Measurements from ENCODE around the gene ARGLU1. TPM values are rescaled to one million over a fixed set of nuclear protein-coding genes. Genes with fewer than 3 reads are reported as not detected.
A peak's percentile ranks its signal among the peaks of the same experiment; 100 is the strongest.

The ARGLU1 gene
- polyA plus RNA-seq, 1 experiment, result 25.6 TPM

DNA sequence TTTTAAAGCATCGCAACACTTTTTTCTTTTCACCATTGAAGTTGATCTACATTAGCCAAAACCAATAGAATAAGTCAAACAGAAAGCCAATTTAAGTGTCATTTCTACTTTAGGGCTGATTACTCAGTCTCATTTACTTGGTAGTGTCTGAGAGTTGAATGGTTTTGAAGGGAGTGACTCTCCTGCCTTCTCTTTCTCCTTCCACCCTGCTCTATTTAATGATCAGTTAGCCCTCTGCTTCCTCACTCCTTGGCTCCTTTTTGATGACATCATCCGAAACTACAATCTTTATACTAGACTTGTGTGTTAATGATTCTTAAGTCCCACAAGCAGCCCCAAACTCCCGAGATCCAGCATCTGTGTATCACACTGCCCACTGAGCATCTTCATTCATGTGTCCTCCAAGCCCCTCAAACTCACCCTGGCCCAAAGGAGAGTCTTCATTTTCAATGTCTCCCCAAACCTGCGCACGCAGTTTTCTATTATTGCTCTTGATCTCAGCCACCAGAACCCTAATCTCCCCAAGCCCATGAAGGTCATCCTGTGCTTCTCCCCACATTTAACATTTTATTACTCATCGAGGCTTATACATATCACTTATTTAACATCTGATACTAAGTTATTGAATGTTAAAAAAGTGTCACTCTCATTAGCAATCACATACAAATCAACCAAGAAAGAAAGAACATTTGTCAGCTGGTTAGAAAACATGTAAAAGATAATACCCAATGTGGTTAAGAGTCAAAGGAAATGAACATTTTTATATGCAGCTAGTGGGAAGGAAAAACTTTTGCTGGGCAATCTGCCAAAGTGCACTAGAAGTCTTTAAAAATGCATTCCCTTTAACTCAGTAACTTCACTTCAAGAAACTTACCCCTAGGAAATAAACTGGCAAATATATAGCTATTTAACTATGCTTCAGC is 32.2 kb upstream of the ARGLU1 start:
- no peak overlapping the region for H3K4me3 ChIP-seq (ENCODE audit: low read depth, low read length)
- DNase-seq (ENCODE audit: low read depth), result peak; percentile 39
- no peaks in the 10 kb centered on the region for H3K36me3 ChIP-seq (ENCODE audit: control insufficient read depth, insufficient read depth, low read length)
- POLR2A ChIA-PET, result interaction anchor here (0.6 kb wide), 1 partner anchor 880 kb away, joined by 3 read pairs; no protein-coding TSS in a partner anchor
- H3K27me3 ChIP-seq (ENCODE audit: control insufficient read depth, insufficient read depth, low read length), result no peaks in the 10 kb centered on the region
- TF ChIP-seq CTCF (IDR thresholded peaks at IDR 0.05; ENCODE audit: insufficient read depth, low read depth, low read length), result no peak
- CTCF ChIA-PET, result interaction anchor here (1.4 to 1.5 kb wide), 3 partner anchors 10 to 20 kb away, joined by 3 to 4 read pairs (median 4); no protein-coding TSS in a partner anchor

- ChIA-PET POLR2A (no interaction called here), CTCF (interaction anchor here (0.8 kb wide), 1 partner anchor 22 kb away, joined by 3 read pairs; no protein-coding TSS in a partner anchor)
- TF ChIP-seq CTCF (IDR thresholded peaks at IDR 0.05; ENCODE audit: insufficient read depth, low read depth, low read length), result no peak
Observed at GRCh38 chr13:106597749-106598395, 29.9 kb upstream of the ARGLU1 start.

DNA sequence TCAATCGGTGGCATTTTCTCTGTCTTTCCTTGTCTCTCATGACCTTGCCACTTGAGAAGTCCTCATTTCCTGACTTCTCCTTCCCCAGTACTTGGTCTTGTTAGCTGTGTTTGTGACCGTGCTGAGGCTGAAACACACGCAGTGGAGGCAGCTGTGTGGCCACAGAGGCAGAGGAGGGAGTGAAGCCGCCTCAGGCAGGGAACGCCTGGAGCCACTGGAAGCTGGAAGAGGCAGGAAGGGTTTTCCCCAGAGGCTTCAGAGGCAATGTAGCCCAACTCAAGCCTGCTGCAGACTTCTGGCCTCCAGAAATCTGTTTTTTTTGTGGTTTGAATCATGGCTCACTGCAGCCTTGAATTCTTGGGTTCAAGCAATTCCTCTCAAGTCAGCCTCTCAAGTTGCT is 29.2 kb upstream of the ARGLU1 start:
- DNase-seq (ENCODE audit: low read depth), result no peak
- ChIA-PET CTCF (interaction anchor here (0.6 kb wide), 1 partner anchor 82 kb away, joined by 3 read pairs; no protein-coding TSS in a partner anchor), POLR2A (no interaction called here)

More at GRCh38 chr13:106597749-106598395, 29.9 kb upstream of the ARGLU1 start:
- H3K36me3 ChIP-seq (ENCODE audit: control insufficient read depth, insufficient read depth, low read length), result no peaks in the 10 kb centered on the region
- H3K27me3 ChIP-seq (ENCODE audit: control insufficient read depth, insufficient read depth, low read length), result no peaks in the 10 kb centered on the region
- H3K4me3 ChIP-seq (ENCODE audit: low read depth, low read length), result no peak overlapping the region
- no peak for DNase-seq (ENCODE audit: low read depth)

GRCh38 chr13:106596275-106596937 is 28.5 kb upstream of the ARGLU1 start:
- H3K36me3 ChIP-seq (ENCODE audit: control insufficient read depth, insufficient read depth, low read length), result no peaks in the 10 kb centered on the region
- no peak for TF ChIP-seq CTCF (IDR thresholded peaks at IDR 0.05; ENCODE audit: insufficient read depth, low read depth, low read length)
- POLR2A ChIA-PET, result no interaction called here
- CTCF ChIA-PET, result interaction anchor here (0.6 kb wide), 1 partner anchor 83 kb away, joined by 3 read pairs; no protein-coding TSS in a partner anchor
- no peaks in the 10 kb centered on the region for H3K27me3 ChIP-seq (ENCODE audit: control insufficient read depth, insufficient read depth, low read length)
- no peak overlapping the region for H3K4me3 ChIP-seq (ENCODE audit: low read depth, low read length)
- no peak for DNase-seq (ENCODE audit: low read depth)

More for the DNA sequence above, 29.2 kb upstream of the ARGLU1 start:
- Histone ChIP-seq H3K36me3 (ENCODE audit: control insufficient read depth, insufficient read depth, low read length) (no peaks in the 10 kb centered on the region), H3K4me3 (ENCODE audit: low read depth, low read length) (no peak overlapping the region), H3K27me3 (ENCODE audit: control insufficient read depth, insufficient read depth, low read length) (no peaks in the 10 kb centered on the region)
- no peak for TF ChIP-seq CTCF (IDR thresholded peaks at IDR 0.05; ENCODE audit: insufficient read depth, low read depth, low read length)
